ENCODE data around the gene PARP15. TPM values are rescaled to one million over a fixed set of nuclear protein-coding genes. Genes with fewer than 3 reads are reported as not detected.
"Not testable (repeated sequence)": the region's sequence is repeated elsewhere in the genome, so short reads cannot be mapped to it uniquely, and the experiment has no call there.

The PARP15 gene
- total RNA-seq, 1 donor from 2014 or later, result 12.1 TPM

DNA sequence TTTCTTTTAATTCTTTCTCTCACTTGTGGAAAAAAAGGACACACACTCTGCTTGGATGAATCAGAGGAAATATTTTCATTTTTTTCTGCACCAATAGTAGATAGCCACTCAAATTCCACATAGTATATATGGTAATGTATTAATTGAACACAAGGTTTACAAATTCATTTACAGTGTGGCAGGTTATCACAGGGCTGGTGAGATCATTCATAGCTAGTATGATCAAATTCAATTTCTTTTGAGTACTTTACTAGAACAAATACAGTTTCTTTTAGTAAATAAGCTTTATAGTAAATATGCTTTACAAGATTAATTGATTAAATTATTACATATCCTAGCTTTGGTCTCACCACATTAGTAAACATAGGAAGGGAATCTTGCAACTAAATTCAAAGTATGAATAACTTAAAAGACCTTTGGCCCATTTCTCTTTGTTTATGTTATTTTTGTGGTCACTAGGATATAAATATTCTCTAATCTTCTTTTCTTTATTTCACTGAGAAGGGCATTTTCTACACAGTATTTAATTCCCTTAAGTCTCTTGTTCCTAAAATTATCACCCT lies 63.1 kb downstream of the PARP15 start:
- no peak for DNase-seq
- Mint-ChIP-seq H3K36me3 (ENCODE audit: low read depth) (peaks cover 25% of the 10 kb centered on the region), H3K4me1 (peaks cover 24% of the 10 kb centered on the region), H3K9me3 (peaks cover 14% of the 10 kb centered on the region), H3K27me3 (no peaks in the 10 kb centered on the region), H3K4me3 (no peak overlapping the region), H3K27ac (no peak overlapping the region)
- intact Hi-C loops (cut with micrococcal nuclease), result no loop called here

DNA sequence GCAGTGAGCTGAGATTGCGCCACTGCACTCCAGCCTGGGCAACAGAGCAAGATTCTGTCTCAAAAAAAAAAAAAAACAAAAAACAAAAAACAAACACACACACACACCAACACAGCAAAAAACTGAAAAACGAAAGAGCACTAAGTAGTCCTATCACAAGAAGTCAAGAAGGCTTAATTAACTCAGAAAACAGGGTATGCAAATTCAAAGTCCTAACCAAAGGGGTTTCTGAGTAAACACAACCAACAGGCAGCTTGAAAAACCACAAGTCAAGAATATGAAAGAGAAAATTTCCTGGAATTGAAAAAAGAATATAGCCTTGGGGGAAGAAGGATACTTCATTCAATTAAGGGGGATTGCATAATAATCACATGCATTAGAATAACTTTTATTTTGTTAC lies 65.5 kb downstream of the PARP15 start:
- Mint-ChIP-seq H3K27ac (peak overlapping the region; percentile 73), H3K4me1 (peaks cover 36% of the 10 kb centered on the region), H3K4me3 (peak overlapping the region; percentile 68), H3K9me3 (peaks cover 14% of the 10 kb centered on the region), H3K36me3 (ENCODE audit: low read depth) (peaks cover 13% of the 10 kb centered on the region), H3K27me3 (no peaks in the 10 kb centered on the region)
- intact Hi-C loops (cut with micrococcal nuclease), result loop anchor here (1.0 to 2.0 kb wide), 3 partner anchors 26 to 66 kb away; partner anchors contain the start of gene PARP15
- DNase-seq, result peak; percentile 59

DNA sequence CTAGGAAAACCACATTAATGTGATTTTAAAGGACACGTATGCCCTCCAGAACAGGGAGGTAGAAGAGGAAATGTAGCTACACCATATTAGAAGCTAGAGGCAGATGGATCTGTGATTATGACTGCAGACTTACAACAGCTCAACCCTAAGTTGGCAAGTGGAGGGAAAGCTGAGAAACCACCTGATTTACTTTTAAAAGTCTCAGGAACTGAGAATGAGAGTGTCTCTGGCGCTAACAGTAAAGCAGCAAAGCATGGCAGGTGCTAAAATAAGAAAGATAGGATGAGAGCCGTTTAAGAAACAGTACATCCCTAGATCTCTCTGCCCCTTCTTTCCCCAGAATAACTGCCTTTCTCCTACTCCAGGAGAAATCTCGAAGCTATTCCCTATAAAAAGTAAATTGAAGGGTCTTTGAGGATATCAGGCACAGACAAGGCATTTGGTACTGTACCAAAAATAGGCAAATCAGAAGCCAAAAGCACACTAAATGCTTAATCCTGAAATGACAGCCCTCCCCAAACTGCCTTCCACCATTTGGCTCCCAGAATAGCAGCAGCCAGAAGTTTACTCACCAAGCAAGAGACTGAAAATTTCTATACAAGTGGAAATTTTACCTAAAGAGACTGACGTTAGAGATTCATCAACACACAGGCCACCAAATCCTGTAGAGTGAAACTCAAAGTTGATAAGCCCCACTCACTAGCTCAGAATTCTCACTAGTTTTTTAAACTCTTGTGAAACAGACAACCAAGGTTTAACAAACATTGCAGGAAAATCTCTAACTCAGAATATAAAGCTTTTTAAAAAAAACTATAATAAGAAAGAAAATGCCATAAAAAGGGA lies 68.9 kb downstream of the PARP15 start:
- H3K4me1 Mint-ChIP-seq, result peaks cover 32% of the 10 kb centered on the region
- H3K36me3 Mint-ChIP-seq (ENCODE audit: low read depth), result peaks cover 6% of the 10 kb centered on the region
- intact Hi-C loops (cut with micrococcal nuclease), result no loop called here
- no peak overlapping the region for H3K27ac Mint-ChIP-seq
- no peak overlapping the region for H3K4me3 Mint-ChIP-seq
- peaks cover 10% of the 10 kb centered on the region for H3K27me3 Mint-ChIP-seq
- no peak for DNase-seq
- H3K9me3 Mint-ChIP-seq, result peaks cover 8% of the 10 kb centered on the region

DNA sequence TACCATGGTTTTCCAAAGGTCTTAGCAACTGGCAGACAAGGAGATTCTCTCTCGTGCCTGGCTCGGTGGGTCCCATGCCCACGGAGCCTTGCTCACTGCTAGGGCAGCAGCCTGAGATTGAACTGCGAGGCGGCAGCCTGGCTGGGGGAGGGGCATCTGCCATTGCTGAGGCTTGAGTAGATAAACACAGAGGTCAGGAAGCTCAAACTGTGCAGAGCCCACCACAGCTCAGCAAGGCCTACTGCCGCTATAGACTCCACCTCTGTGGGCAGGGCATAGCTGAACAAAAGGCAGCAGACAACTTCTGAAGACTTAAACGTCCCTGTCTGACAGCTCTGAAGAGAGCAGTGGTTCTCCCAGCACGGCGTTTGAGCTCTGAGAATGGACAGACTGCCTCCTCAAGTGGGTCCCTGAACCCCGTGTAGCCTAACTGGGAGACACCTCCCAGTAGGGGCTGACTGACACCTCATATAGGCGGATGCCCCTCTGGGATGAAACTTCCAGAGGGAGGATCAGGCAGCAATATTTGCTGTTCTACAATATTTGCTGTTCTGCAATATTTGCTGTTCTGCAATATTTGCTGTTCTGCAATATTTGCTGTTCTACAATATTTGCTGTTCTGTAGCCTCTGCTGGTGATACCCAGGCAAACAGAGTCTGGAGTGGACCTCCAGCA lies 73.9 kb downstream of the PARP15 start:
- H3K27ac Mint-ChIP-seq; H3K36me3 Mint-ChIP-seq (ENCODE audit: low read depth); DNase-seq; intact Hi-C loops (cut with micrococcal nuclease); H3K4me1 Mint-ChIP-seq; H3K4me3 Mint-ChIP-seq: not testable (repeated sequence)
- peaks cover 12% of the 10 kb centered on the region for H3K9me3 Mint-ChIP-seq
- peaks cover 36% of the 10 kb centered on the region for H3K27me3 Mint-ChIP-seq

DNA sequence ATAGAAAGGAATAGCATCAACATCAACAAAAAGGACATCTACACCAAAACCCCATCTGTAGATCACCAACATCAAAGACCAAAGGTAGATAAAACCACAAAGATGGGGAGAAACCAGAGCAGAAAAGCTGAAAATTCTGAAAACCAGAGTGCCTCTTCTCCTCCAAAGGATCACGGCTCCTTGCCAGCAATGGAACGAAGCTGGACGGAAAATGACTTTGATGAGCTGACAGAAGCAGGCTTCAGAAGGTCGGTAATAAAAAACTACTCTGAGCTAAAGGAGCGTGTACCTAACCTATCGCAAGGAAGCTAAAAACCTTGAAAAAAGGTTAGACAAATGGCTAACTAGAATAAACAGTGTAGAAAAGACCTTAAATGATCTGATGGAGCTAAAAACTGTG lies 74.5 kb downstream of the PARP15 start:
- DNase-seq; H3K4me1 Mint-ChIP-seq; H3K27ac Mint-ChIP-seq; intact Hi-C loops (cut with micrococcal nuclease); H3K36me3 Mint-ChIP-seq (ENCODE audit: low read depth); H3K4me3 Mint-ChIP-seq: not testable (repeated sequence)
- Mint-ChIP-seq H3K27me3 (peaks cover 39% of the 10 kb centered on the region), H3K9me3 (peaks cover 12% of the 10 kb centered on the region)

DNA sequence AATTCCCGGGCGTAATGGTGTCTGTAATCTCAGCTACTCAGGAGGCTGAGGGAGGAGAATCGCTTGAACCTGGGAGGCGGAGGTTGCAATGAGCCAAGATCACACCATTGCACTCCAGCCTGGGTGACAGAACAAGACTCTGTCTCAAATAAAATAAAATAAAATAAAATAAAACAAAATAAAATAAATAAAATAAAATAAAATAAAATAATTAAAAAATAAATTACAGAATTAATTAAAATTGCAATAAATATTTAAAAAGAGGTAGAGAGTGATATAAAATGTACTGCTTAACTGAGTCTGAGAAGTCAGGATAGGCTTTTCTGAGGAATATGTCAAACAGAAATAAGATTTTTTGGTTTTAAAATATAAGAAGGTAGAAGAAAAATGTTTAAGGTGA lies 80.9 kb downstream of the PARP15 start:
- intact Hi-C loops (cut with micrococcal nuclease); H3K27ac Mint-ChIP-seq; H3K36me3 Mint-ChIP-seq (ENCODE audit: low read depth); H3K4me3 Mint-ChIP-seq; DNase-seq; H3K9me3 Mint-ChIP-seq; H3K4me1 Mint-ChIP-seq: not testable (repeated sequence)
- peaks cover 46% of the 10 kb centered on the region for H3K27me3 Mint-ChIP-seq

DNA sequence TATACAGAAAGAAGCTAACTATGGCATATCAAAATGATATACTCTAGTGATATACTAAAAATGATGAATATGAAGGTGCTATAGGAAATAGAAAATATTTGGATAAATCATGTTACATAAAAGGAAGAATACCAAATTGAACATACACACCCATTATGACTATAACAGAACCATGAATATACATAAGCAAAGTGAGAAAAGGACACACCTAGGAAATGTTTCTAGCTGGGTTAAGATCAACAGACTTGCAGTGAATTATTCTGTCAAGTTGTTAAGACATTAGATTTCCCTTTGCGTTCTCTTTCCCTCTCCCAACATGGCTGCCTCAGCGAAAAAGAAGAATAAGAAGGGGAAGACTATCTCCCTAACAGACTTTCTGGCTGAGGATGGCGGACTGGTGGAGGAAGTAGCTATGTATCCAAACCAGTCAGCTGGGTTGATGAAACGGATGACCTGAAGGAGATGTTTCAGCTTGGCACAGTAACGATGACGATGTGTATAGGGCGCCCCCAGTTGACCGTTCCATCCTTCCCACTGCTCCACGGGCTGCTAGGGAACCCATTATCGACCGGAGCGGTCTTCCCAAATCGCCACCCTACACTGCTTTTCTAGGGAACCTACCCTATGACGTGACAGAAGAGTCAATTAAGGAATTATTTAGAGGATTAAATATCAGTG lies 83.0 kb downstream of the PARP15 start:
- intact Hi-C loops (cut with micrococcal nuclease), result no loop called here
- H3K4me3 Mint-ChIP-seq, result no peak overlapping the region
- no peak overlapping the region for H3K27ac Mint-ChIP-seq
- H3K9me3 Mint-ChIP-seq, result peaks cover 9% of the 10 kb centered on the region
- DNase-seq, result no peak
- no peaks in the 10 kb centered on the region for H3K36me3 Mint-ChIP-seq (ENCODE audit: low read depth)
- H3K4me1 Mint-ChIP-seq, result peaks cover 5% of the 10 kb centered on the region
- peaks cover 39% of the 10 kb centered on the region for H3K27me3 Mint-ChIP-seq

DNA sequence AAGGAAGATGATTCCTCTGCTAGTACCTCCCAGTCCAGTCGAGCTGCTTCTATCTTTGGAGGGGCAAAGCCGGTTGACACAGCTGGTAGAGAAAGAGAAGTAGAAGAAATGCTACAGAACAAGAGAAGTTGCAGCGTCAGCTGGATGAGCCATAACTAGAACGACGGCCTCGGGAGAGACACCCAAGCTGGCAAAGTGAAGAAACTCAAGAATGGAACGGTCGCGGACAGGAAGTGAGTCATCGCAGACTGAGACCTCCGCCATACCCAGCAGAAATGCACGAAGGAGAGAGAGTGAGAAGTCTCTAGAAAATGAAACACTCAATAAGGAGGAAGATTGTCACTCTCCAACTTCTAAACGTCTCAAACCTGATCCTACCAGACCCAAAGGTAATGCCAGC lies 84.2 kb downstream of the PARP15 start:
- Mint-ChIP-seq H3K4me1 (peaks cover 5% of the 10 kb centered on the region), H3K27me3 (peaks cover 34% of the 10 kb centered on the region), H3K9me3 (peaks cover 9% of the 10 kb centered on the region), H3K27ac (no peak overlapping the region), H3K36me3 (ENCODE audit: low read depth) (no peaks in the 10 kb centered on the region), H3K4me3 (no peak overlapping the region)
- no peak for DNase-seq
- intact Hi-C loops (cut with micrococcal nuclease), result no loop called here

DNA sequence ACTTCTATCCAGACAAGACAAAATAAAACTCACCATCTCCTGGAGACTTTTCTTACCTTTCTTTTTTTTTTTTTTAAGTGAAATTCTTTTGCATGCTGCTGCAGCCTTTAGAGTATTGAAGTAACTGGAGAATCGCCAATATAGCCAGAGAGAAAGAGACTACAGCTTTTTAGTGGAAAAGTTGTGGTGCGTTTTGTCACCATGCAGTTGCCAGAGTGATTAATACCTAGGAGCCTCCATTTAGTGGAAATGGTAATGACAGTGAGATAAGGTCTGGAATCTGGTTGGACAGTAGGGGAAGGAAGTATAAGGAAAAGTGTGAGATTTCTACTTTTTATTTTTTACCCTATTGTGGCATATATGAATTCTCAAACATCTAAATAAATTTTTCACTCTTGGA lies 85.1 kb downstream of the PARP15 start:
- H3K27me3 Mint-ChIP-seq, result peaks cover 30% of the 10 kb centered on the region

DNA sequence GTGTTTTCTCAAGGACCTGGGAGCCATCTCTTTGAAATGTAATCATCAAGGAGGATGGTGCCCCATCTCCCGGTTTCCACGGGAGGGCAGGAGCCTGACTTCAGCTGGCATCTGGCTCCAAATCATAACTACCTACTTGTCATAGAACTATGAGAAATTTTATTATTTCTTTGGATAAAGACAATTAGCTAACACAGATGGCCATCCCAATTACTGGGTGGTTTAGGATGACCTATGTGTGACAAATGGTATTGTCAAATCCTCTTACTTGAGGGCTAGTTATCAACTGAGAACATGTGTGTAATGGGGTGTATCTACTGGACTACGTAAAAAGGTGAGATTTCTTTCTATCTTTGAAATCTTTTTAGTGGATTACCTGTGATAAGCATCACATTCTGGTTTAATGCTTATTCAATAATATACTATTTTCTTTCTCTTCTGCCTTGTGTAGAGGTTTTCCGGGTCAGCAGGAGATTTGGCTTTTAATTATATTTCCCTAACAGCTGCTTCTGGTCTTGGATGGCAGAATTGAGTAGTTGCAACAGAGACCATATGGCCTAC lies 87.9 kb downstream of the PARP15 start:
- Mint-ChIP-seq H3K36me3 (ENCODE audit: low read depth) (peaks cover 3% of the 10 kb centered on the region), H3K9me3 (peaks cover 9% of the 10 kb centered on the region), H3K4me1 (peaks cover 21% of the 10 kb centered on the region), H3K4me3 (no peak overlapping the region), H3K27me3 (peaks cover 20% of the 10 kb centered on the region), H3K27ac (no peak overlapping the region)
- intact Hi-C loops (cut with micrococcal nuclease), result no loop called here
- DNase-seq, result no peak

More for the DNA sequence above, 85.1 kb downstream of the PARP15 start:
- H3K27ac Mint-ChIP-seq, result no peak overlapping the region
- DNase-seq, result no peak
- no peak overlapping the region for H3K4me3 Mint-ChIP-seq
- no peaks in the 10 kb centered on the region for H3K36me3 Mint-ChIP-seq (ENCODE audit: low read depth)
- H3K9me3 Mint-ChIP-seq, result peaks cover 9% of the 10 kb centered on the region
- intact Hi-C loops (cut with micrococcal nuclease), result no loop called here
- H3K4me1 Mint-ChIP-seq, result peaks cover 5% of the 10 kb centered on the region

DNA sequence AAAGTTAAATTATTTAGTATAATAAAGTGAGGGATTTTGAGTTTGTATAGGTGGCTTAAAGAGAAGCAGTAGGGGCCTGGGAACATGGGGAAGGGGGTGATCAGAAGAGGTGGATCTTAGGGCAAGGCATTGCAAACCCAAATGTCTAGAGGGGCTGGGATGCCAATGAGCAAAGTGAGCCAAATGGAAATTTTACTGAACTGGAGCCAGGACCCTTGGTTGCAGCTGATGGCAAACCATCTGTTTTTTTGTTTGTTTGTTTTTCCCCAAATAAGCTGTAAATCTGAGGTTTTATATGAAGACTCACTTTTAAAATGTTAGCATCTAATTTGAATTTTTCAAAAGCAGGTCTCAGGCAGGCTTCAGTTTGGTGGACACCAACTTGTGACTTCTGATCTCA lies 88.4 kb downstream of the PARP15 start:
- no peak overlapping the region for H3K27ac Mint-ChIP-seq
- H3K4me3 Mint-ChIP-seq, result no peak overlapping the region
- peaks cover 3% of the 10 kb centered on the region for H3K36me3 Mint-ChIP-seq (ENCODE audit: low read depth)

DNA sequence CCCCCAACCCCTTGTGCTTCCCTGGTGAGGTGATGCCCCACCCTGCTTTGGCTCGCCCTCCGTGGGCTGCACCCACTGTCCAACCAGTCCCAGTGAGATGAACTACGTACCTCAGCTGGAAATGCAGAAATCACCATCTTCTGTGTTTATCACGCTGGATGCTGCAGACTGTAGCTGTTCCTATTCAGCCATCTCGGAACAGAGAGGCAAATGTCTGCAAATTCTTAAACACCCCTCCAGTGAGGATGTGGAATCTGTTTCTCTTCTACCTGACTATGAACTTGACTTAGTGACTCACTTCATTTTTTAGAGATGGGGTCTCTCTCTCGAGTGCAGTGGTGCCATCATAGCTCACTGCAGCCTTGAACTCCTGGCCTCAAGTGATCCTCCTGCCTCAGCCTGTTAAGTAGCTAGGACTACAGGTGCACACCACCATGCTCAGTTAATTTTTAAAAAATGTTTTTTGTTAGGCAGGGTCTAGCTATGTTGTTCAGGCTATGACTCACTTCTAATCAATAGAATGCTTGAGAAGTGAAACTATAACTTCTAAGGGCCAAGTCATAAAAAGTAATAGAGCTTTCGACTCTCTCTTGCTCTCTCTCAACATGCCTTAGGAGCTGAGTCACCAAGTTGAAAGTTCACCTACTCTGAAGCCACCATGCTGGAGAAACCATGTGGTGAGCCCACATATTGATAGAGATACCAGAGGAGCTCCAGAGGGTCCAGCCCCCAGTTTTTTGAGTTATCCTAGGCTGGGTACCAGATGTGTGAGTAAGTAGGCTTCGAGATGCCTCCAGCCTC lies 91.7 kb downstream of the PARP15 start:
- peaks cover 3% of the 10 kb centered on the region for H3K36me3 Mint-ChIP-seq (ENCODE audit: low read depth)
- peaks cover 17% of the 10 kb centered on the region for H3K4me1 Mint-ChIP-seq
- H3K27ac Mint-ChIP-seq, result peak overlapping the region; percentile 85
- no peaks in the 10 kb centered on the region for H3K27me3 Mint-ChIP-seq
- peak overlapping the region; percentile 49 for H3K4me3 Mint-ChIP-seq
- peak; percentile 78 for DNase-seq
- peaks cover 7% of the 10 kb centered on the region for H3K9me3 Mint-ChIP-seq
- intact Hi-C loops (cut with micrococcal nuclease), result loop anchor here (1.0 kb wide), 3 partner anchors 26 to 93 kb away; no protein-coding TSS in a partner anchor

More for the DNA sequence above, 88.4 kb downstream of the PARP15 start:
- intact Hi-C loops (cut with micrococcal nuclease), result no loop called here
- peaks cover 4% of the 10 kb centered on the region for H3K9me3 Mint-ChIP-seq
- no peak for DNase-seq
- peaks cover 21% of the 10 kb centered on the region for H3K4me1 Mint-ChIP-seq
- H3K27me3 Mint-ChIP-seq, result peaks cover 16% of the 10 kb centered on the region

DNA sequence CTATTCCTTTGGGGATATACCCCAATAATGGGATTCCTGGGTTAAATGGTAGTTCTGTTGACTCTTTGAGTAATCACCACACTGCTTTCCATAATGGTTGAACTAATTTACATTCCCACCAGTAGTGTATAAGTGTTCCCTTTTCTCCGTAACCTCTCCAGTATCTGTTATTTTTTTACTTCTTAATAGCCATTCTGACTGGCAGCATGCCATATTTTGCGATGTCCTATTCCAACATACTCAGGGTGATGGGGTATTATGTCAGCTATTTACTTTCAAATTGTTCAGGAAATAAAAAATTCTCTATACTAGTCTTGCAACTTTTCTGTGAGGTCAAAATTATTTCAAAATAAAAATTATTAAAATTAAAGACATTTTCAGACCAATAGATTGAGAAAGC lies 94.1 kb downstream of the PARP15 start:
- H3K4me3 Mint-ChIP-seq, result no peak overlapping the region
- no peaks in the 10 kb centered on the region for H3K27me3 Mint-ChIP-seq
- H3K27ac Mint-ChIP-seq, result no peak overlapping the region
- DNase-seq, result no peak
- H3K36me3 Mint-ChIP-seq (ENCODE audit: low read depth), result peaks cover 4% of the 10 kb centered on the region
- H3K9me3 Mint-ChIP-seq, result peaks cover 14% of the 10 kb centered on the region
- H3K4me1 Mint-ChIP-seq, result peaks cover 19% of the 10 kb centered on the region
- intact Hi-C loops (cut with micrococcal nuclease), result no loop called here

Measured in activated CD4-positive, alpha-beta T cell treated with anti-CD3 and anti-CD28 coated beads, Interleukin-2, amount 10 ng/mL, durations not matched to agents 24 days and 14 days (primary cell).